Measurements from ENCODE around the gene ITGAE. TPM values are rescaled to one million over a fixed set of nuclear protein-coding genes. Genes with fewer than 3 reads are reported as not detected.

Gene ITGAE
- total RNA-seq, 2 donors from 2014 or later, result 36.7 to 48.0 TPM

DNA sequence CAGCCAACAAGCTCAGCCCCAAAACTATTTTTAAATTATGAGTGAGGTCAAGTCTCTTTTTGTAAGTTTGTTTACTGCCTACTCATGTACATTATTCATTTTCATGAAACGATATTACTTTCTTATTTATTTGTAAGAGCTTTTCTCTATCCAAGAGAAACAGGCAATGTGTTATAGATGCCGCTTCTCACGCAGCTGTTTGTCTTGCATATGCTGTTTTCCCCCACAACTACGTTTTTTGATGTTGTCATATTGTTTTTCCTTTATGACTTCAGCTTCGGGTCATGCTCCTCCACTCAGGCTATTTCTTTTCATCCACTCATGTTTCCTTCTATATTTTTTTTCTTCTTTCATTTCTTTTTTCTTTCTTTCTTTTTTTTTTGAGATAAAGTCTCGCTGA lies 20.0 kb downstream of the ITGAE start:
- no peak for DNase-seq (ENCODE audit: low spot score in 2 of 2)
- no peak overlapping the region for H3K27ac Mint-ChIP-seq
- H3K36me3 Mint-ChIP-seq, result no peaks in the 10 kb centered on the region
- no peaks in the 10 kb centered on the region for H3K9me3 Mint-ChIP-seq
- ATAC-seq, result no peak

DNA sequence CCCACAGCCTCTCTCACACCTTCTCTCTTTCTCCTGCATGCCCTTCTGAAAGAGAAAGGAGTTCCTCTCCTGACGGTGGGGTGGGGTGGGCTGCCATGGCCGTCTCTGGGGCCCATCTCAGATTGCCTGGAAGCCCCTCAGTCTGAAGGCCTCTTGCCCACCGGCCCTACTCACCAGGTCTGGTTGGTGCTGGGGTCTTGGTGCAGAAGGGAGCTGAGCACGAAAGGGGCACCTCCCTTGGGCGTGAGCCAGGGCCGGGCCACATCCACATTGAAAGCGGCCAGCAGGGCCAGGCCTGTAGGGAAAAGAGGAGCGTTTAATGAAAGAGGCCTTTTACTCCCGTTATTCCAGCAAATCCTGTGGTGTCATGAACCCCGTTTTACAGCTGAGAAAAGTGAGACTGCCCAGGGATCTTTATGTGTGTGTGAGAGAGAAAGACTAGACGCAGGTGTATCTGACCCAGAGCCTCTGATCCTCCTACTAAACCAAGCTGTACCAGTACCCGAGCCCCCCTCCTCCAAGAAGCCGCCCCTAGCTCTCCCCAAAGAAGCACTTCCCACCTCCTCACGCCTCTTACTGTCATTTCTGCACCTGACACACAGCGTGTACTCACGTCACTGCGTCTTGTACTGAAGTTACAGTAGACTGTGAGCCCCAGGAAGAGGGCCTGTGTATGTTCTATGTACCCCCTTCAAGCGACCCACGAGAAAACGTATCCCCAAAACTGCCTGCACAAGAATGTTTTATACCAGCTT lies 23.4 kb downstream of the ITGAE start:
- no peak for DNase-seq (ENCODE audit: low spot score in 2 of 2)
- no peak overlapping the region for H3K27ac Mint-ChIP-seq
- ATAC-seq, result no peak
- H3K9me3 Mint-ChIP-seq, result no peaks in the 10 kb centered on the region
- H3K36me3 Mint-ChIP-seq, result no peaks in the 10 kb centered on the region

DNA sequence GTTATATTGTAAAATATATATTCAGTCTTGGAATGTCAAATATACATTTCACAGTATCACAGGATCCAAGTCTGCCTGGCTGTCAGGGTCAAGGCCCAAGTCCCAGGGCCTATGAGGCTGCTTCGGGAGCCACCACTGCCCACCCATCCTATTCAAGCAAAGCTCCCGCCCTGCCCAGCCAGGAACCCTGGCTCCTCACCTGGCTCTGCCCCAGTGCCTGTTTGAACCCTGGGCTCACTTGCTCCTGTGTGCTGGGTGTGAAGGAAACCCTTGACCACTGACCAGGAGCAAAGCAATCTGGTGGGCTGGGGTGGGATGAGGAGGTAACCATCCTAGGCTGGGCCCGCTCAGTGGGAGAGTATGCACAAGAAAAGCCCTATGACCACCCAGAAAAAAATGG lies 27.0 kb downstream of the ITGAE start:
- ATAC-seq (no peak), DNase-seq (ENCODE audit: low spot score in 2 of 2) (no peak)
- Mint-ChIP-seq H3K9me3 (no peaks in the 10 kb centered on the region), H3K27ac (no peak overlapping the region), H3K36me3 (no peaks in the 10 kb centered on the region)

DNA sequence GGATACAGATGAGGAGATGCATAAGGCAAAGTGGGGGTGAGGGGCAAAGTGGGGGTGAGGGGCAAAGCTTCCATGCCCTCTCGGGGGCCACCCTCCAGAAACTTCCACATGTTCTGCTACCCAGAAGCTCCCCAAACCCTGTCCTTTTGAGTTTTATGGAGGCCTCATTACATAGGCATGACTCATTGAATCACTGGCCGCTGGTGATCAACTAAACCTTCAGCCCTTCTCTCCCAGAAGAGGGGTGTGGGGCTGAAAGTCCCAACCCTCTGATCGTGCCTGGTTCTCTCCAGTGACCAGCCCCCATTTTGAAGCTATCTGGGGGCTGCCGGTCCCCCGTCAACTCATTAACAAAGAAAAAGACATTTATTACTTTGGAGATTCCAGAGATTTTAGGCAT lies 27.5 kb downstream of the ITGAE start:
- no peak for ATAC-seq
- no peak for DNase-seq (ENCODE audit: low spot score in 2 of 2)
- H3K27ac Mint-ChIP-seq, result no peak overlapping the region
- no peaks in the 10 kb centered on the region for H3K36me3 Mint-ChIP-seq
- no peaks in the 10 kb centered on the region for H3K9me3 Mint-ChIP-seq

DNA sequence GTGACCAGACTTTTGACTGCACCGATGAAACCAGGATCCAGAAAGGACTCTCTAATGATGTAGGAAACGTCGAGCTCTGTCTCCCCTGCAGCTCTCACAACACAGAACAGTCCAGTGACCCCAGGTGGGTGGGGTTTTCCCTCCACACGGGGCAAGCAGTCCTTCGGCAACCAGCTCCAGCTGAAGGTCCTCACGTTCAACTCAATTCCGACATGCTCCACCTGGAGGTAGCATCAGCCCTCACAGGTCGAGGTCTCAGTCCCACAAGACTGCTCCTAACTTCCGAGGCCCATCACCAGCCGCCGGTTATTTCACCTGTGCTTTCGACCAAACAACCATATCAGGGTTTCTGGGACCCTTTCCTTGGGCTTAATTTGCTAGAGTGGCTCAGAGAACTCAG lies 28.2 kb downstream of the ITGAE start:
- DNase-seq (ENCODE audit: low spot score in 2 of 2), result no peak
- no peaks in the 10 kb centered on the region for H3K36me3 Mint-ChIP-seq
- no peak overlapping the region for H3K27ac Mint-ChIP-seq
- no peak for ATAC-seq
- H3K9me3 Mint-ChIP-seq, result no peaks in the 10 kb centered on the region

DNA sequence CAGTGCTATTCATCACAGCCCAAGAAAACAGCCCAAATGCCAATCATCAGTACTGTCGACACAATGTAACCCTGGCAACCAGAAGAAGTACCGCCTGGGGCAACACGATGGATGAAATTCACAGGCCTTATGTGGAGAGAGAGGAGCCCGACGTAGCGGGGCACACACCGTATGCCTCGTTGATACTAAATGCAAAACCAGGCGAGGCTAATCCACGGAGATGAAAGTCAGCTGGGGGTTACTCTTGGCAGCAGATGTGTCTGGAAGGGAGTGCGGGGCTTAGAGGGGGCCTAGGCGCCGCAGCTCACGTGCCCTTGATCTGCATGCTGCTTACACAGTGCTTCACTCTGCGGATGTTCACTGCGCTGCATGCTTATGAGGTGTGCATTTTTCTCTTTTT lies 29.8 kb downstream of the ITGAE start:
- Mint-ChIP-seq H3K27ac (no peak overlapping the region), H3K36me3 (peaks cover 0 to 4% of the 10 kb centered on the region in 2 donors), H3K9me3 (no peaks in the 10 kb centered on the region)
- ATAC-seq (peak; percentile 34 to 49), DNase-seq (ENCODE audit: low spot score in 2 of 2) (no peak)

DNA sequence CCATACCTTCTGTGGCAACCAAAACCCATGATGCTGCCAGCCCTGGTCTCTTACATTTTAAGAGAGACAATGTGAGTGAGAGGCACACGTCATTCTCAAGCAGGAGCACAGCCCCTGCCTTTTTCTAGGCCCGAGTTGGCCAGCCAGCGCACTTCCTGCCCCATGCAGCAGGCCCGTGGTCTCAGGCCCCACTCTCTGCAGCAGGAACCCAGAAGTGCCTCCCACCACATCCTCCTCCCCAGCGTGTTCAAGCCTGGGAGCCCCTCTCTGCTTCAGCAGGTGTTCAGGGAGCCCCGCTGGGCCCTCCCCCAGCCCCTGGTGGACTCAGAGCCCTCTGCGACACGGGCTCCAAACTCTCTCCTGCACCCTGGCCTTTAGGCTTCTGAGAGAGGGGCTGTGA lies 30.5 kb downstream of the ITGAE start:
- no peak for DNase-seq (ENCODE audit: low spot score in 2 of 2)

DNA sequence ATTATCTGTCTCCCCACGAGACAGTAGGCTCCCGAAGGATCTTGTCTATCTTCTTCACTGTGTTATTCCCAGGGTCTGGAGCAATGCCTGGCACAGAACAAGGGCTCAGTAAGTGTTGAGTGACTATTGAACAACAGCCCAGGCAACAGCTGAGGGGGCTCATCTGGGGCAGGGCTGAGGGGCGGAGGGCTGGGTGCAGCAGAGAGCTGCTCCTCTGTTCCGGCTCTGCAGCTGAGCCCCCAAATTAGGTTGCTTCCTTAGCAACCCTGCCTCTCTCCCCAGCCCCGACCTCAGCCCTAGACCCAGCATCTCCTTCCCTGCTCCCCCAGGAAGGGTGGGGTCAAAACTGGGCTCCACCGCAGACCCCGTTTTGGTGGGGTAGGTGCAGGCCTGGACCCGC lies 32.2 kb downstream of the ITGAE start:
- H3K9me3 Mint-ChIP-seq, result no peaks in the 10 kb centered on the region
- H3K36me3 Mint-ChIP-seq, result peaks cover 0 to 4% of the 10 kb centered on the region in 2 donors
- no peak overlapping the region for H3K27ac Mint-ChIP-seq
- DNase-seq (ENCODE audit: low spot score in 2 of 2), result no peak
- ATAC-seq, result no peak

More for the DNA sequence above, 30.5 kb downstream of the ITGAE start:
- no peak overlapping the region for H3K27ac Mint-ChIP-seq
- H3K36me3 Mint-ChIP-seq, result peaks cover 0 to 4% of the 10 kb centered on the region in 2 donors
- no peak for ATAC-seq
- no peaks in the 10 kb centered on the region for H3K9me3 Mint-ChIP-seq

DNA sequence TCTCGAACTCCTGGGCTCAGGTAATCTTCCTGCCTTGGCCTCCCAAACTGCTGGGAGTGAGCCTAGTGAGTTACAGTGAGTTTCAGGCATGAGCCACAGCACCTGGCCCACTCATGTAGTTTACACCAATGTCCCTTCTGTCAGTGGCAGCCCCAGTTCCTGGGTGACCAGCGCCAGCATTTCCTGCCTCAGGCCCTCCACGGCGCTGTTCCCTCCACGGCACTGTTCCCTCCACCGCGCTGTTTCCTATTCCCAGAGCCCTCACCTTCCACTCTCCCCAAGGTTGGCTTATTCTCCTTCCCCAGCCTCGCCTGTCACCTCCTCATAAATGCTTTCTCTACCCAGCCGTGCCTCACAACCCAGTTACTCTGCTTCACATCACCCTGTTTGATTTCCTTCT lies 32.6 kb downstream of the ITGAE start:
- Mint-ChIP-seq H3K27ac (no peak overlapping the region), H3K36me3 (peaks cover 0 to 4% of the 10 kb centered on the region in 2 donors), H3K9me3 (no peaks in the 10 kb centered on the region)
- no peak for DNase-seq (ENCODE audit: low spot score in 2 of 2)
- ATAC-seq, result no peak

DNA sequence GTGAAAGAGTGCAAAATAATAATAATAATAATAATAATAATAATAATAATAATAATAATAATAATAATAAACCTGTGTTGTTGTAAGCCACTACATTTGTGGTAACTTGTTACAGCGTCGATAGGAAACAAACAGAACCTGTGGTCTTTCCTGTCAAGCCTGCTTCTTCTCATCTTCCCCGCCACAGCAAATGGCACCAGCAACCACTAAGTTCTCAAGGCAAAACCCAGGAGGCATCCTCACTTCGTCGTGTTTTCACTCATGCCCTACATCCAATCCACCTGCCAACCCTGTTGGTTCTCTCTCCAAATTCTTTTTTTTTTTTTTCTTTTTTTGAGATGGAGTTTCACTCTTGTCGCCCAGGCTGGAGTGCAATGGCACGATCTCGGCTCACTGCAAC lies 34.2 kb downstream of the ITGAE start:
- DNase-seq (ENCODE audit: low spot score in 2 of 2) (no peak), ATAC-seq (no peak)
- no peaks in the 10 kb centered on the region for H3K9me3 Mint-ChIP-seq
- H3K27ac Mint-ChIP-seq, result no peak overlapping the region
- peaks cover 0 to 4% of the 10 kb centered on the region in 2 donors for H3K36me3 Mint-ChIP-seq

DNA sequence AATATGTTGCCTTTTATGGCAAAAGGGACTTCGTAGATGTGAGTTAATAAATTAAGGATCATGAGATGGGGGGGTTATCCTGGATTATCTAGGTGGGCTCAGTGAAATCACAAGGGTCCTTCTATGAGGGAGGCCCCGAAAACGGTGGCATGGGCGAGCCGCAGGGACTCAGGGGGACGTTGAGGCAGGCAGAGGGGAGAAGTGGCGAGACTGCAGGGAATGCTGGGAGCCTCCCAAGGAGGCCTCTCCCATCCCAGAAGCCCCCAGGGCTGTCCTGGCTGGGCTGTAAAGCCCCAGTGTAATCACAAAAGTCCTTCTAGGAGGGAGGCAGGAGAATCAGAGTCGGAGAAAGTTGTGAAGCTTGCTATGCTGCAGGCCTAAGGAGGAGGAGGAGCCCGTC lies 35.0 kb downstream of the ITGAE start:
- H3K36me3 Mint-ChIP-seq, result peaks cover 4 to 5% of the 10 kb centered on the region in 2 donors
- ATAC-seq (no peak), DNase-seq (ENCODE audit: low spot score in 2 of 2) (no peak)
- peaks cover 0 to 2% of the 10 kb centered on the region in 2 donors for H3K9me3 Mint-ChIP-seq
- H3K27ac Mint-ChIP-seq, result peak overlapping the region in 1 of 2 donors; percentile 69

DNA sequence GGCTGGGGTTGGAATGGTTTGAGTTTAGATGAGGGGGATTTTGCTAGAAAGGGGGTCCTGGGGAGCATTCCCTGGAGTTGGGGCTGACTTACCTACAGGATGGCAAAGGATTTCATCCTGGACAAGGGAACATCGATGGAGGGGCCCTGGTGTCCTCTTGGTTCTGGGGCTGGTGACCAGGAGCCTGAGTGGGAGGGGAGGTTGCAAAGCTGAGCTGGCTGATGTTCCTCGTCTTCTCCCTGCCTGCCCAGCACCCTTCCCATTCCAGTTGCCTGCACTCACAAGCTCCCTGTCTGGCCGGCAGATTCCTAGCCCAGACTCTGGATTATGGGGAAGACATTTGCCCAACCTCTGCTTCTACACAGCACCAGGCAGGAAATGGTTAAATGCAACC lies 37.2 kb downstream of the ITGAE start:
- peaks cover 11 to 22% of the 10 kb centered on the region in 2 donors for H3K36me3 Mint-ChIP-seq
- peak overlapping the region; percentile 81 to 92 for H3K27ac Mint-ChIP-seq
- DNase-seq (ENCODE audit: low spot score in 2 of 2) (no peak), ATAC-seq (no peak)
- peaks cover 0 to 13% of the 10 kb centered on the region in 2 donors for H3K9me3 Mint-ChIP-seq

DNA sequence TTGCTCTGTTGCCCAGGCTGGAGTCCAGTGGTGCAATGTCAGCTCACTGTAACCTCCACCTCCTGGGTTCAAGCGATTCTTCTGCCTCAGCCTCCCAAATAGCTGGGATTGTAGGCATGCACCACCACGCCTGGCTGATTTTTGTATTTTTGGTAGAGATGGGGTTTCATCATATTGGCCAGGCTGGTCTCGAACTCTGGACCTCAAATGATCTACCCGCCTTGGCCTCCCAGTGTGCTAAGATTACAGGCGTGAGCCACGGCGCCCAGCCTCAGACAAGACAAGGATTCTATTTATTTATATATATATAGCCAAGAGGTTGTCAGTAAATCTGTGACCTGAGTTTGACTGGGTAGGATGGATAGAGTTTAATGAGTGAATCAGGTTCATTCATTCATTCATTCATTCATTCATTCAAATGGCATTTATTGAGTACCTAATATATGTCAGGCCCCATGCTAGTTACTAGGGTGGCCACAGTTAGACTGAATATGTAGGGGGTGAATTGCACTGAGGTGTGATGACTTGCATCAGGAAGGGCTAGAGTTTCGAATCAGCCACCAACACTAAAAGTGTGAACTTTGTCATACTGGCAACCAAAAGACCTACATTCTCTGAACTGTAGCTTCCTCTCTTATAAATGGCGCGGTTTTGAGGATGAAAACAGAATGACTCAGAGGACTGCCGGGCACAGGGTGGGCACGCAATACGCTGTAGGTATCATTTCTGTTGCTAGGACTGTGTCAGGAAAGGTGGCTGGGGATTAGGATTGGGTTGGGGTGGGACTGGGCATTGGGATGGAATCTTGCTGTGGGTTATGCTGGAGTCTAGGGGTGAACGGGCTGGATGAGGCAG lies 37.8 kb downstream of the ITGAE start:
- Mint-ChIP-seq H3K9me3 (peaks cover 0 to 13% of the 10 kb centered on the region in 2 donors), H3K36me3 (peaks cover 11 to 22% of the 10 kb centered on the region in 2 donors), H3K27ac (peak overlapping the region; percentile 81 to 92)
- peak in 1 of 2 donors; percentile 51 for DNase-seq (ENCODE audit: low spot score in 2 of 2)
- peak; percentile 64 to 68 for ATAC-seq

DNA sequence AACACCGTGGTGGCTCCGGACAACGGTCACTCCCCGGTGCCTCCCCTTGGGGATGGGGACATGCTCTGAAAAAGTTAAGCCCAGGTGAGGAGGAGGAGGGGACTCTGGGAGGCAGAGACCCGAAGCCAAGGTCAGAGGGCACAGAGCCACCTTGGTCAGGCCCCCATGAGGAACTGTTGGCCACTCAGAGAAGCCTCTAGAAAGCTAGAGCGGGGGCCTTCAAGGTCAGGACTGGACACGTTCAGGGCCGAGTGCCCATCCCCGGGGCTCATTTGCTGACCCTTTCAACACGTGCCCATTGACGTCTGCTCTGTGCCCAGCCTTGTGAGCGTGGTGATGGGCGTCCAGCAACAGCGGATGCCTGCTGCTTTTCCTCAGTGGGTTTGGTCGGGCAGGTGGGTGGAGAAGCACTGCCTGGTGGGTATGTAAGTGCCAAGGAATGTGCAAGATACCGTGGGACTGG lies 39.0 kb downstream of the ITGAE start:
- Mint-ChIP-seq H3K27ac (peak overlapping the region in 1 of 2 donors; percentile 92), H3K9me3 (peaks cover 0 to 13% of the 10 kb centered on the region in 2 donors), H3K36me3 (peaks cover 7 to 22% of the 10 kb centered on the region in 2 donors)
- DNase-seq (ENCODE audit: low spot score in 2 of 2) (no peak), ATAC-seq (no peak)

DNA sequence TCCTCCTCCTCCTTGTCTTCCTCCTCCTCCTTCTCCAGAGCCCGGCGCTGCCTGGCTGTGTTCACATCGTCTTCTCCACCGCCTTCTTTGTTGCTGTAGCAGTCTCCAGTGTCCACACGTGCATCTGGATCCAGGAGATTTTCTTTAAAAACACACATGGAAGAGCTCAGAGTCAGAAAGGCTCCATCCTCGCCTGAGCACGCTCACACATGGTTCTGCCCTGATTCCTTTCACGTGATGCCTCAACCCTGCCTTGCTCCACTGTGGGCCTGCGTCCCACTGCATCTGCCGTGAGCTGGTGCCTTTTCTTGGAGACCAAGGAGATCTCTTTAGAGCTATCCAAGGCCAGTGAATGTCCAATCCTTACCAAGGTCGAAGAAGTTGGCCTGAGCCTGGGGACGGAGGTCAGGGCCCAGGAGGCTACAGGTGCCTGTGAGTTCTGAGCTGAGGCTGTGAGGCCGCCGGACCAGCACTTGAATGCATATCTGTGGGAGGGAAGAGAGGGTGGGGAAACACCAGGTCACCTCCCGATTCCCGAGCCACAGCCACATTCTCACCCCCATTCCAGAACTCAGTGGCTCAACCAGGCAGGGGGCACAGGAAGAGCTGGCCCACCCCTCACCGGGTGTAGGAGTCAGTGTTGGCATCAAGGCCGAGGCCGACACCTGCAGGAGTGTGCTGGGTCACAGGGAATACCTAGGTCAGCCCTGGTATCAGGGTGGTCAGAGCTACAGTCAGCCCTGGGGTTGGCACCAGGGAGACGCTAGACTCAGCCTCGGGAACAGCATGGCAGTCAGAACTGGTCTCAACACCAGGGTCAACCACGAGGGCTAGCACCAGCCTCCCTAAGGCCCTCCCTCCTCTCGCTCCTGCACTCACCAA lies 39.7 kb downstream of the ITGAE start:
- no peak for ATAC-seq
- H3K9me3 Mint-ChIP-seq, result peaks cover 0 to 13% of the 10 kb centered on the region in 2 donors
- no peak for DNase-seq (ENCODE audit: low spot score in 2 of 2)
- peaks cover 7 to 22% of the 10 kb centered on the region in 2 donors for H3K36me3 Mint-ChIP-seq
- no peak overlapping the region for H3K27ac Mint-ChIP-seq

DNA sequence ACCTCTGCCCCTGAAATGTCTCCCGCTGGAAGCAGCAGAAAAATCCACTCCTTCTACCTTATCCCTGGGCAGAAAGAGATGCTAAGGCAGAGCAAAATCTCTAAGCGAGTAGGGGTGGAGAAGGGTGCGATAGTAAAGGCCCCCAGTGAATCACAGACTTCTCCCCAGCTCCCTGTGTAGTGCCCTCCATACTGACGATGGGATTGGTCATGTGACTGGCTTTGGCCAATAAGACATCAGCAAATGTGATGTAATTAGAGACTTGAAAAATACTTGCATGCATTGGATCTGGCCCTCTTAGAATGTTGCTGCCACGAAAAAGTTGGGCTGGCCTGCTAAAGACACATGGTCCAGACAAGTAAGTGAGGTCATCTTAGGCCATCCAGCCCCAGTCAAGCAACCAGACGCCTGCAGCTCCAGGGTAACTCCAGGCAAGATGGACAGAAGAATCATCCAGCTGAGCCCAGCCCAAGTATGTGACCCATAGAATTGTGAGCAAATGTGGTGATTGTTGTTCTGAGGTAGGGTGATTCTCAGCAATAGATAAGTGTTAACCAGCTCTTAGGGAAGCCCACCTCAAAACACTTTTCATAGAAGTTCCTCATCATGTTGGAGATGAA lies 41.3 kb downstream of the ITGAE start:
- no peak for ATAC-seq
- H3K36me3 Mint-ChIP-seq, result peaks cover 7 to 22% of the 10 kb centered on the region in 2 donors
- peaks cover 0 to 13% of the 10 kb centered on the region in 2 donors for H3K9me3 Mint-ChIP-seq
- DNase-seq (ENCODE audit: low spot score in 2 of 2), result no peak
- no peak overlapping the region for H3K27ac Mint-ChIP-seq
